NCI-H526 (cell line): Measurements from ENCODE around the gene LAMB1.
"Not testable (repeated sequence)": the region's sequence is repeated elsewhere in the genome, so short reads cannot be mapped to it uniquely, and the experiment has no call there.

Experiments used
- DNase-seq, 2 experiments: peaks; one replicate each; lab custom pipeline; 2025; lab: John Stamatoyannopoulos, UW

Gene LAMB1

DNA sequence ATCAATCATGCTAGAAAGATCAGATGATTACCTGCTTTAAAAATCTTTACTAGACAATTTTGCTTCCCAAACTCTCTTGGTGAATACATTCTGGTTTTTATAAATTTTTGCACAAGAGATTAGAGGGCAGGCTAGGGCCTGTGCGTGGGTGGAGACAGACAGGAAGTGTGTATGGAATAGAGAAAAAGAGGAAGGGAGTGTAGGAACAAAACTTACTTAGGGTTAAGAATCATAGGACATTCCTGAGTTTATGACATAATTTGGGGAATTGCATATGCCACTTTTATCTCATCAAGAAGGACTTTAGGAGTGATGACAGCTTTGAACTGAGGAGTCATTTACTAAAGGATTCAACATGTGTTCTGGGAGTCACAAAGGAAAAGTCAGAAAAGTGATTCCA lies 31.3 kb downstream of the LAMB1 start:
- DNase-seq, result no peak

DNA sequence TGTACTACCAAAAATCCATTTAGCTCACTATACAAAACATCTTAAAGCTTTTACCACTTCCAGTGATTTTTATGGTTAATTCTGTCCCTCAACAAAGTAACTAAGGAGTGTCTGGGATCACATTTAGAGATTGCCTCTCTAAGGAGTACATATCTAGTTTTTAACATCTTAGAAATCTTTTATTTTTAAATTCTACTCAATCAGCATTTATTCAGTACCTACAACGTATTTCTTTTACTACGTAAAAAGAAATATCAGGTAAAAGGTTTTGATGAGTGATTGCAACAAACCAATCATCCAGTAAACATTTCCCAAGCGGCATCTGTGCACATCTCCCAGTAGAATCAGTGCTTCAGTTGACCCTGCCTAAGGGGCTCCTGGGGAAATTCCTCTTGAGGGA lies 31.9 kb downstream of the LAMB1 start:
- DNase-seq, result no peak

DNA sequence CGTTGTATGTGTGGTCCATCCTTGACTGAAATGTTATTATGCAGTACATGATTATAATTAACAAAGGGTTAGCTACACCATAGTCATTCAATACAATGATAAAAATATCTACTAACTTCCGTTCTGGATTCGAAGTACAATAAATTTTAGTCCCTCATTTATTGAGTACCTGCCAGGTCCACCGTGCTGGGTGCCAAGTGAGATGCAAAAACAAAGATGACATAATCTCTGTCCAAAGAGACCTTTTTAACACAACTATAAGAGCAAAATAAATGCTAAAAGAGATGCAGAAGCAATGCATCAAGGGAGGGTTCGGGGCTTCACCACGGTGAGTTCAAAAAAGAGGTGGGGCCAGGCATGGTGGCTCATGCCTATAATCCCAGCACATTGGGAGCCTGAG lies 33.1 kb downstream of the LAMB1 start:
- no peak for DNase-seq

DNA sequence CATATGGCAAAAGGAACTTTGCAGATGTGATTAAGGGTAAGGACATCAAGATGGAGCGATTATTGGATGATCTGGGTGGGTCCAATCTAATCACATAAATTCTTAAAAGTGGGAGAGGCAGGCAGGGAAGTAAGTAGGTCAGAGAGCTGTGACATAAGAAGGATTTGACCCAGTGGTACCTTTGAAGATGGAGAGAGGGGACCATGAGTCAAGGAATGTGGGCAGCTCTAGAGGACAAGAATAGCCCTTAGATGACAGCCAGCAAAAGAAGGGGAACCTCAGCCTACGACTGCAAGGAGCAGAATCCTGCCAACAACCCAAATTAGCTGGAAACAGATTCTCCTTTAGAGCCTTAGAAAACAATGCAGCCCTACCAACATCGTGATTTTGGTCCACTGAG lies 34.5 kb downstream of the LAMB1 start:
- no peak for DNase-seq

- DNase-seq, result no peak
Measured at GRCh38 chr7:107967420-107967819, 35.5 kb downstream of the LAMB1 start.

GRCh38 chr7:107966711-107967110 lies 36.2 kb downstream of the LAMB1 start:
- no peak for DNase-seq

GRCh38 chr7:107964510-107964909 lies 38.5 kb downstream of the LAMB1 start:
- DNase-seq, result no peak

DNA sequence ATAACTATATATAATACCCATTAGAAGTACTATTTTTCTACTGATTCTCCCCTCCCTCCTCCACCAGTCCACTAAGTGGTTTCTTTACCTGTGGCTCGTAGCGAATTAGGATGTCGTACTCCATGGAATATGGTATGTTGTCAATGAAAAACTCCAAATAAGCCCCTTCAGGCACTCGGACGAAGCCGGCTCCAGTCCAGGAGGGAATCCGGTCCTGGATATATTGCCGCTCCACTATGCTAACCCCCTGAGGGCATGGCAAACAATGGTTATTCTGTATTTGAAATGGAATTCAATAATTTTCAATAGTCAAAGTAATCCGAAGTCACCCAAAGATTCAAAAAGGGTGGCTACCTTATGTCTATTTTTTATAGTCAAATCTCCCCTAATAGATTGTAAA lies 40.1 kb downstream of the LAMB1 start:
- no peak for DNase-seq

DNA sequence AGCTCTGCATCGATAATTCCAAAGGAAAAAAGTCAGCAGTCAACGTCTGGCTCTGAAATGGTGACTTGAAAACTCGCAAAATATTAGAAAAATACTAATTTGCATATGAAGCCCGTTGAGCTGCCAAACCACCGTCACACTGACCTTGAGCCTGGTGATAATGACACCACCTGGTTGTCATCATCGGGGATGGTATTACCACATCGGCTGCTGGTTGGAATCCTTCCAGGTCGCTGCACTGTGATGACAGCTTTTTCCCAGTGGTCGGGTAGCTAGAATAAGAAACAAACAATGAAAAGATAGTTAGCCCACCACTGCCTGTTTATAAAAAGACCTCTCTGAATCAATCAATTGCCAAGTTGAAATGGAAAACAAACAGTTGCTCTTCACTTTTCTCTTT lies 41.6 kb downstream of the LAMB1 start:
- DNase-seq, result peak in 1 of 2 experiments; percentile 35

DNA sequence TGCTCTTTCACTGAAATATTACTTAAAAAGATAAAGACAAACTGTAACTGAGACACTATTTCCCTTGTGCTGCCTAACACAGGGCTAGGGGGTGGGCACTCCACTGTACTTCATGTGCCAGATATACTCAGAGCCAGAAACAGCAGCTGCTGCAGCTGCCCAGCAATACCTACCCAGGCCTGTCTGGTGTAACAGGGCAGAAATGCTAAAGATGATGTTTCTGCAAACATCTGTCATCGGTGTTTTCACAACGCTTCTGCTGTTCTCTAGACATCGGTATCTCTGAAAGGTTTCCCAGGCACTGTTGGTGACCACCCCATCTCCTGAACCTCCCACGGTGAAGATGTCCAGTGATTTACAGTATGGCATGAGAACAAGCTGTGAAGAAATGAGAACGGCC lies 42.7 kb downstream of the LAMB1 start:
- DNase-seq, result peak; percentile 43 to 57

- no peak for DNase-seq
Measured at GRCh38 chr7:107959527-107959898, 43.4 kb downstream of the LAMB1 start.

- DNase-seq, result no peak
Measured at GRCh38 chr7:107958764-107959526, 44.0 kb downstream of the LAMB1 start.

- no peak for DNase-seq
Measured at GRCh38 chr7:107957436-107957835, 45.5 kb downstream of the LAMB1 start.

DNA sequence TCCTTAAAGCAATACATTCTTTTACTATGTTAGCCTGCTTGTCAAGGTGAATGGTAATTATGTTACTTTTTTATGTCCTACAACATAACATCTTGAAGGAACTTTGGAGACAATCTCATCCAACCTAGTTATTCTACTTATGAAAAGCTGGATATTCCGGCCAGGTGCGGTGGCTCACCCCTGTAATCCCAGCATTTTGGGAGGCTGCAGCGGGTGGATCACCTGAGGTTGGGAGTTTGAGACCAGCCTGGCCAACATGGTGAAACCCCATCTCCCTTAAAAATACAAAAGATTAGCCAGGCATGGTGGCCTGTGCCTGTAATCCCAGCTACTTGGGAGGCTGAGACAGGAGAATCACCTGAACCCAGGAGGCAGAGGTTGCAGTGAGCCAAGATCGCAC lies 46.0 kb downstream of the LAMB1 start:
- DNase-seq, result not testable (repeated sequence)

DNA sequence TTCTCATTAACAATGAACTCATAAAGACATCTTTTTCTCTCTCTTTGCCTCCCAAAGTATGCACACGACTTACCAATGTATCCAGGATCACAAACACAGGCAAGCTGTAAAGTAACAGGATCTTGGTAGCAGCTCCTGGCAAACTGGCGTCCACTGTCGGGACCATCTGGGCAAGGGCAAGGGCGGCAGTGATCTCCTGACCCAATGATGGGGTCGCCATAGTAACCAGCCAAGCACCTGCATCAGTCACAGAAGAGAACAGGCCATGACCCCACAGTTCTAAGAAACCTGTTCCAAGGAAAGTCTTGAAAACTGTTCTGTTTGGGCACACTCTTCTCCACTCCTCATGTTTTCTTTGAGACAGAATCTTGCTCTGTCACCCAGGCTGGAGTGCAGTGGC lies 47.6 kb downstream of the LAMB1 start:
- no peak for DNase-seq

GRCh38 chr7:107953924-107954303 lies 49.0 kb downstream of the LAMB1 start:
- DNase-seq, result no peak

GRCh38 chr7:107953265-107953923 lies 49.6 kb downstream of the LAMB1 start:
- DNase-seq, result no peak

- no peak for DNase-seq
Measured at GRCh38 chr7:107951896-107952295, 51.1 kb downstream of the LAMB1 start.

DNA sequence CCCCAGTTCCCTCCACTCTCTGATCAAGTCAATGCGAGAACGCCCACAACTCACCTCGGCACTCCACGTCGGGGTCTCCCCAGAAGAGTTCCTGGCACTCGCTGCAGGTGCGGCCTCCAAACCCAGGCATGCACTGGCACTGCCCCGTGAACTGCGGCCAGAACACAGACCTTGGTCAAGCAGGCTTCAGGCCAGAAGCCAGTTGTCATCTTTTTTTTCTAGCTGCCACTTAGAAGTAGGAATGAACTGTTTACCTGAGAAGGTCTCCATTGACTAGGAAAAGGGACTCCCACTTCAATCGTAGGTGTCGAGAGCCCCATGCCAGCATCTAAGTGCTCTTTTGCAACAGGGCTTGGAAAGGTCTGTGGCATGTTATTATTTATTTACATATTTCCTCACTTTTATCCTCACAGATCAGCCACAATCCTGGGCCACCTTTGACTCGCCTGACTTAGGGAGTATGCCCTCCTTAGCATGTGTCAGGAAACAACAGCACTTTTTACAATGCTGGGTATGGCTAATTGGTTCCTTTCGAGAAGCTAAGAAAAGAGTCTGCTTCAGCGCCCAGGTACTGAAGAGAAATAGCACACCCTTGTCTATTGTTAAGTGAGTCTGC lies 51.7 kb downstream of the LAMB1 start:
- no peak for DNase-seq

- DNase-seq, result no peak
Measured at GRCh38 chr7:107949443-107949935, 53.5 kb downstream of the LAMB1 start.

GRCh38 chr7:107948645-107949442 lies 54.1 kb downstream of the LAMB1 start:
- DNase-seq, result no peak

GRCh38 chr7:107946881-107947280 lies 56.1 kb downstream of the LAMB1 start:
- no peak for DNase-seq
